Epithelial cell of prostate (primary cell): ENCODE measurements around the gene ADO.

Experiments used
- DNase-seq: peaks from one replicate; pipeline ENCODE4 v3.0.0-alpha.2; 2011; ENCODE audit warnings: low read depth, low spot score
- H3K27ac ChIP-seq: fragments of 450-650 bp; 2 replicates; pipeline ENCODE4 v1.5.1; 2017; ENCODE audit warnings: mild to moderate bottlenecking

The ADO gene

GRCh38 chr10:62790571-62790970 lies 13.9 kb upstream of the ADO start:
- no peak for DNase-seq
- H3K27ac ChIP-seq: no peak overlapping the region

DNA sequence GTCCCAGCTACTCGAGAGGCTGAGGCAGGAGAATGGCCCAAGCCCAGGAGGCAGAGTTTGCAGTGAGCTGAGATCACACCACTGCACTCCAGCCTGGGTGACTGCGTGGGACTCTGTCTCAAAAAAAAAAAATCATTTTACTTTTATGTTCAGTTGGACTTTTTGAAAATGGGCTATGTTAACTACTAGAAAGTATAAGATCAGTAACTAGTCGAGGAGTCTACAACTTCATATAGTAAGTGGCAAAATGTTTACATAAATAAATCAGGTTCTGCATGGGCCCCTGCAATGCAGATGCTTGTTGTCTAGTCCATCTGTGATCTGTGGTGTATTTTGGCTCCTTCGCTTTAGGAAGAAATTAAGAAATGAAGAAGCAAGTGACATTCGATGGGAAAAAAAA lies 12.3 kb upstream of the ADO start:
- DNase-seq: no peak
- no peak overlapping the region for H3K27ac ChIP-seq

DNA sequence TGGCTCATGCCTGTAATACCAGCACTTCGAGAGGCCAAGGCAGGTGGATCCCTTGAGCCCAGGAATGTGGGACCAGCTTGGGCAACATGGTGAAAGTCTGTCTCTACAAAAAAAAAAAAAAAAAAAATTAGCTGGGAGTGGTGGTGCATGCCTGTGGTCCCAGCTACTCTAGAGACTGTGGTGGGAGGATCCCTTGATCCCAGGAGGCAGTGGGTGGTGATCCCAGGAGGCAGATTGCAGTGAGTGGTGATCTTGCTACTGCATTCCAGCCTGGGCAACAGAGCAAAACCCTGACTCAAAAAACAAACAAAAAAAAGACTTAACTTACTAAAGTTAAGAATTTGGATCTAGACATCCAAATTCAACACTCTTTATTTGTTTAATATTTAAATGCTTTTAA lies 10.2 kb upstream of the ADO start:
- no peak for DNase-seq

DNA sequence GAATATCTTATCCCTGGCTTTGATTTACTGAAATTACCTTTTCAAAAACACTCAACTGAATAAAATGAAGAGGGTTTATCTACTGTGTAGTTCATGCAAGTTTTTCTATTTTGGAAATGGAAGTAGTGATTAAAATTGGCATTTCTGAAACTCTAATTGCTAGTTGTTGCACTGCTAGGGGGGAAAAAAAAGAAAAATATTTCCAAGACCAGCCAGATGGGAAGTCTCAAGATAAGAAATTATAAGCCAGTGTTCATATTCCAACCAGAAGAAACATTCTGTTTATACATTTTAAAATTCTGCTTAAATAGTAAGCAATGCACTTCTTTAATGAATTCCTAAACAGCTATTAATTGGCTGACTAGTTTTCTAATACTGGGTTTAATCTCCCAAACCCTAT lies 9.4 kb upstream of the ADO start:
- DNase-seq: no peak
- H3K27ac ChIP-seq: no peak overlapping the region

More for the DNA sequence above, 10.2 kb upstream of the ADO start:
- H3K27ac ChIP-seq: no peak overlapping the region

GRCh38 chr10:62795762-62796161 lies 8.8 kb upstream of the ADO start:
- DNase-seq: no peak
- H3K27ac ChIP-seq: no peak overlapping the region

DNA sequence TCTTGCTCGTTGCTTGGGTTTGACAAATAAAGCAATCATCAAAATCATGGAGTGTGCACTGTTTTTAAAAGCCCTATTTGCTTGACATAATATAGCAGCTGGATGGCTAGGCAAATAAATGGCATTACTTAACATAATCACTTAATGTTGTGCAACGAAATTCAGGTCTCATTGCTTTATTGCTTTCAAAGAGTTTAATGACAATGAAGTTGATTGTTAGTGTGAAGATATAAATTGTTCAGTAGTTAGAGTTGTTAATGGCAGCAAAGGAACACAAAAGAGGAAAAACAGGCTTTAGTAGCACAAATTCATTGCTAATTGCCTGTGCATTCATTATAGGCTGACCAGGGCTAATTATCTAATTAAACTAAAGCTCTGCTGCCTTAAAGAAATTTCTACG lies 7.6 kb upstream of the ADO start:
- DNase-seq: no peak
- H3K27ac ChIP-seq: no peak overlapping the region

DNA sequence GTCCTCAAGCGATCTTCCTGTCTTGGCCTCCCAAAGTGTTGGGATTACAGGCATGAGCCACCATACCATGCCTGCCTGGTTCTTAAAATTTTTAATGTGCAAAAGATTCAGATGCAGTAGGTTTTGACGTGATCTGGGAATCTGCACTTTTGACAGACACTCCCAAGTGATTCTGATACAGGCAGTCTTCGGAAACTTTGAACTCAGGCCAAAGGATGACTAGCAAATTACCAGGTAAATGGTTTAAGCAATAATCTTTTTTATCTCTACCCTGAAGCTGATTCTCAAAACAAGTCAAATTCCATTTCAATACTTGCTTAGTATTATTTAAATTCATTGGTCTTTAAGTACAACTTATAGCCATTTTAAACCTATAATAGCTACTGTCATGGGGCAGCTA lies 2.6 kb upstream of the ADO start:
- DNase-seq: no peak
- no peak overlapping the region for H3K27ac ChIP-seq

GRCh38 chr10:62803724-62804355 lies 680 bp upstream of the ADO start:
- peak overlapping the region; percentile 89 for H3K27ac ChIP-seq
- no peak for DNase-seq

- no peak for DNase-seq
- H3K27ac ChIP-seq: peak overlapping the region; percentile 89
Observed at GRCh38 chr10:62805231-62806099, 945 bp downstream of the ADO start.

GRCh38 chr10:62806251-62806650 lies 1.7 kb downstream of the ADO start:
- no peak for DNase-seq
- H3K27ac ChIP-seq: no peak overlapping the region

DNA sequence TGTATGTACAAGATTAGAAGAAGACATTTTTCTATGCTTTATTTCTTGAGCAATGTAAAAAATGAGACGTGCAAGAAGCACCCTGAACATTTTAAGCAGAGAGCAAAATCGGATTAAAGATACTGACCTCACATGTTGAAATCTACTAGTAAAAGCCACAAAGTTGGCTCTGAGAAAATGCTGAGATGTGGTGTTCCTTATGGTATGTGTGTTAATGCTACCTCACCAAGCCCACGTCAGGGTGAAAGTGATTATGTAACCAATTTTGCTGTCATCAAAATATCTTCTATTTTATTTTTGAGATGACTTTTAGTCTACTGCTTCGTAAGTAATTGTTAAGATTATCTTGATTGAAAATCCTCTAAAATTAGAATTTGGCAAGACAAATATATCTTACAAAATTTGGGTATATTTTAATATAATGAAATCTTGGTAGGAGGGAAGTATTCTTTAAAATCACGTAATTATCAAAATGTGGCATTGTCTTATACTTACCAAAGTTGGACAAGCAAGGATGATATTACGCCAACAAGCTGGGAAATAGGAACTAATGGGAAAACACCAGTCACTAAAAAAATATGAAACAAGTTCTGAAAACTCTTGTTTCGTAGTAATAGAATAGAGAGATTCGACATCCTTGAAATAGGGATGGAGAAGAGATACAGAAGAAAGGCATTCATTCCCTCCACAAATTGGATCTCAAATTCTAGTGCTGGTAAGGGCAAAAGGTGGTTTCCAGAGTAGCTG lies 5.8 kb downstream of the ADO start:
- DNase-seq: no peak
- H3K27ac ChIP-seq: no peak overlapping the region

- no peak overlapping the region for H3K27ac ChIP-seq
- DNase-seq: no peak
Observed at GRCh38 chr10:62811159-62811875, 6.8 kb downstream of the ADO start.

- DNase-seq: no peak
- no peak overlapping the region for H3K27ac ChIP-seq
Observed at GRCh38 chr10:62812672-62813439, 8.3 kb downstream of the ADO start.

DNA sequence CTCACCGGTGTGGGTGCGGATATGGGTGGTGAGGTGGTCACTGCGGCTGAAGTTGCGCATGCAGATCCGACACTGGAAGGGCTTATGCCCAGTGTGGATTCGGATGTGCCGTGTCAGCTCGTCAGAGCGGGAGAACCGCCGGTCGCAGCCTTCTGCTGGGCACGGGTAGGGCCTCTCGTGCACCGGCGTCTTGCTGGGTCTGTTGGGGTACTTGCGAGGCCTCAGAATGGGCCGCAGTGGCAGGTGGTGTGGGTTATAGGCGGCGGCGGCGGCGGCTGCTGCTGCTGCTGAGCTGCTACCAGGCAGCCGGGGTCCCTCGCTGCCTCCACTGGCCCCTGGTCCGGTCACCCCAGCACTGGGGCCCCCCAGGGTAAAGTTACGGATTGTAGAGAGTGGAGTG lies 8.9 kb downstream of the ADO start:
- no peak for DNase-seq
- H3K27ac ChIP-seq: no peak overlapping the region

DNA sequence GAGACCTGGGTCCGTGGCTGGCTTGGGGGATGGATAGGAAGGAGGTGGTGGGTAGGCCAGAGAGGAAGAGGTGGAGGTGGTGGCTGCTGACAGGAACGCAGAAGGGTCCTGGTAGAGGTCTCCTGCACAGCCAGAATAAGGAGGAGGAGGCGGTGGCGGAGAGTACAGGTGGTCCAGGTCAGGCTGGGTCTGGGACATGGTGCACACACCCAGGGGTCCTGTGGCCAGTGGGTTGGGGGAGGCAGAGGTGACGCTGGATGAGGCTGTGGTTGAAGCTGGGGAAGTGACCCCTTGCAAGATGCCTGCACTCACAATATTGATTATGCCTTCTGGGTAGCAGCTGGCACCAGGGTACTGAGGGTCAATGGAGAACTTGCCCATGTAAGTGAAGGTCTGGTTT lies 9.5 kb downstream of the ADO start:
- no peak overlapping the region for H3K27ac ChIP-seq
- DNase-seq: no peak

- no peak overlapping the region for H3K27ac ChIP-seq
Observed at GRCh38 chr10:62814756-62815380, 10.3 kb downstream of the ADO start.

DNA sequence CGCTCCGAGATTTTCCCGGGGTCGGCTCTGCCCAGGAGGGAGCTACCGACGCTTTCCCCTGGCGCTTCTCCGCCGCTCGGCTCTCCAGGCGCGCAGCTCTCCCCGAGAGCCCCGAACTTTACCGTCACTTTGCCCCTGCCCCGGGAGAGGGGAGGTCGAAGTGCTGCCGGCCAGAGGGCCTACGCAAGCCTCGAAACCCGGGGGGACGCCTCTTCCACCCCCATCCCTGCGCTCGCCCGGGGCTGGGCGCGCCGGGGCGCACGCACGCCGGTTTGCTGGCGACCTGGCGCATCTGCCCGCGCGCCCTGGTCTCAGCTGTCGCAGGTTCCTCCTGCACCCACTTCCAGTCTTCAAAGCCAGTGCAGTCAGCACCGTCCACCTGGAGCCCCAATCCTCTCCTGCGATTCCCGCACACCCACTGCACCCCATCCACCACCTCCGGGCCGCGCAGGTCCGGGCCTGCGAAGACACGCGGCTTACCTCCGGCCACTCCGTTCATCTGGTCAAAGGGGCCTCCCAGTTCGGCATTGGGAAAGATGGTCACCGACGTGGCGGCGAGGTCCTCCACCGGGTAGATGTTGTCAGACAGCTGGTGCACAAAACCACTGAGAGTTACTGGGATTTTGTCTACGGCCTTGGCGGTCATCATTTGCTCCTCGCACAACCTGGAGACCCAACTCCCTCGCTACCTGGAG lies 11.0 kb downstream of the ADO start:
- no peak overlapping the region for H3K27ac ChIP-seq

More at GRCh38 chr10:62814756-62815380, 10.3 kb downstream of the ADO start:
- DNase-seq: no peak

GRCh38 chr10:62816076-62816330 lies 11.5 kb downstream of the ADO start:
- no peak for DNase-seq
- H3K27ac ChIP-seq: peak overlapping the region; percentile 67

More for the DNA sequence above, 11.0 kb downstream of the ADO start:
- no peak for DNase-seq
